ENCODE data around the gene NSDHL. TPM values are rescaled to one million over a fixed set of nuclear protein-coding genes. Genes with fewer than 3 reads are reported as not detected.
A peak's percentile ranks its signal among the peaks of the same experiment; 100 is the strongest.
"Not testable (repeated sequence)": the region's sequence is repeated elsewhere in the genome, so short reads cannot be mapped to it uniquely, and the experiment has no call there.

The NSDHL gene
- total RNA-seq, 1 experiment from 2014 or later, result 52.0 TPM

GRCh38 chrX:152907084-152907651 lies 76.3 kb downstream of the NSDHL start:
- Histone ChIP-seq H3K36me3 (ENCODE audit: insufficient read depth, low read length, poor library complexity, severe bottlenecking) (no peaks in the 10 kb centered on the region), H3K4me3 (ENCODE audit: low read depth, low read length, poor library complexity, severe bottlenecking) (no peak overlapping the region), H3K27ac (ENCODE audit: low read depth, low read length, poor library complexity, severe bottlenecking) (no peak overlapping the region), H3K9me3 (ENCODE audit: low read depth, low read length, poor library complexity, severe bottlenecking) (no peaks in the 10 kb centered on the region), H3K27me3 (replicated peaks; ENCODE audit: insufficient read depth, low read depth, low read length, poor library complexity) (no peaks in the 10 kb centered on the region), H3K4me1 (ENCODE audit: insufficient read depth, low read length, poor library complexity, severe bottlenecking) (no peaks in the 10 kb centered on the region)
- intact Hi-C loops (cut with micrococcal nuclease; ENCODE audit: unreplicated experiment), result no loop called here
- TF ChIP-seq EZH2 (IDR thresholded peaks at IDR 0.05; ENCODE audit: borderline replicate concordance, low read depth, low read length, poor library complexity, severe bottlenecking) (no peak), CTCF (conservative IDR thresholded peaks at IDR 0.05; ENCODE audit: low read depth, low read length) (no peak)
- no peak for DNase-seq (ENCODE audit: low spot score)
- ChIA-PET CTCF (no interaction called here), POLR2A (ENCODE audit: low non-redundant PET) (no interaction called here)
- no TSS peak for BruUV-seq (replicated peaks)

- ChIA-PET CTCF (no interaction called here), POLR2A (ENCODE audit: low non-redundant PET) (no interaction called here)
- H3K4me3 ChIP-seq (ENCODE audit: low read depth, low read length, poor library complexity, severe bottlenecking), result no peak overlapping the region
- no peak for DNase-seq (ENCODE audit: low spot score)
- no peaks in the 10 kb centered on the region for H3K4me1 ChIP-seq (ENCODE audit: insufficient read depth, low read length, poor library complexity, severe bottlenecking)
- no peak overlapping the region for H3K27ac ChIP-seq (ENCODE audit: low read depth, low read length, poor library complexity, severe bottlenecking)
- no TSS peak for BruUV-seq (replicated peaks)
- H3K9me3 ChIP-seq (ENCODE audit: low read depth, low read length, poor library complexity, severe bottlenecking), result no peaks in the 10 kb centered on the region
- H3K36me3 ChIP-seq (ENCODE audit: insufficient read depth, low read length, poor library complexity, severe bottlenecking), result no peaks in the 10 kb centered on the region
- TF ChIP-seq EZH2 (IDR thresholded peaks at IDR 0.05; ENCODE audit: borderline replicate concordance, low read depth, low read length, poor library complexity, severe bottlenecking) (no peak), CTCF (conservative IDR thresholded peaks at IDR 0.05; ENCODE audit: low read depth, low read length) (no peak)
- H3K27me3 ChIP-seq (replicated peaks; ENCODE audit: insufficient read depth, low read depth, low read length, poor library complexity), result no peaks in the 10 kb centered on the region
- intact Hi-C loops (cut with micrococcal nuclease; ENCODE audit: unreplicated experiment), result no loop called here
Measured at GRCh38 chrX:152908486-152908885, 77.6 kb downstream of the NSDHL start.

- BruUV-seq (replicated peaks); DNase-seq (ENCODE audit: low spot score); H3K4me1 ChIP-seq (ENCODE audit: insufficient read depth, low read length, poor library complexity, severe bottlenecking); CTCF ChIA-PET; H3K27ac ChIP-seq (ENCODE audit: low read depth, low read length, poor library complexity, severe bottlenecking); intact Hi-C loops (cut with micrococcal nuclease; ENCODE audit: unreplicated experiment); H3K36me3 ChIP-seq (ENCODE audit: insufficient read depth, low read length, poor library complexity, severe bottlenecking); H3K9me3 ChIP-seq (ENCODE audit: low read depth, low read length, poor library complexity, severe bottlenecking); H3K27me3 ChIP-seq (replicated peaks; ENCODE audit: insufficient read depth, low read depth, low read length, poor library complexity); H3K4me3 ChIP-seq (ENCODE audit: low read depth, low read length, poor library complexity, severe bottlenecking); POLR2A ChIA-PET (ENCODE audit: low non-redundant PET): not testable (repeated sequence)
Measured at GRCh38 chrX:152910018-152910417, 79.2 kb downstream of the NSDHL start.

- BruUV-seq (replicated peaks), result no TSS peak
- ChIA-PET CTCF (interaction anchor here (1.0 kb wide), 1 partner anchor 81 kb away, joined by 3 read pairs; the partner anchor contains the start of gene NSDHL), POLR2A (ENCODE audit: low non-redundant PET) (no interaction called here)
- Histone ChIP-seq H3K27ac (ENCODE audit: low read depth, low read length, poor library complexity, severe bottlenecking) (no peak overlapping the region), H3K9me3 (ENCODE audit: low read depth, low read length, poor library complexity, severe bottlenecking) (no peaks in the 10 kb centered on the region), H3K36me3 (ENCODE audit: insufficient read depth, low read length, poor library complexity, severe bottlenecking) (no peaks in the 10 kb centered on the region), H3K27me3 (replicated peaks; ENCODE audit: insufficient read depth, low read depth, low read length, poor library complexity) (no peaks in the 10 kb centered on the region), H3K4me3 (ENCODE audit: low read depth, low read length, poor library complexity, severe bottlenecking) (no peak overlapping the region), H3K4me1 (ENCODE audit: insufficient read depth, low read length, poor library complexity, severe bottlenecking) (no peaks in the 10 kb centered on the region)
- intact Hi-C loops (cut with micrococcal nuclease; ENCODE audit: unreplicated experiment), result no loop called here
- DNase-seq (ENCODE audit: low spot score), result peak; percentile 22
- TF ChIP-seq CTCF (conservative IDR thresholded peaks at IDR 0.05; ENCODE audit: low read depth, low read length), result peak; percentile 35; the same call in 1 of the 2 replicates
- no peak for TF ChIP-seq EZH2 (IDR thresholded peaks at IDR 0.05; ENCODE audit: borderline replicate concordance, low read depth, low read length, poor library complexity, severe bottlenecking)
Measured at GRCh38 chrX:152912106-152912505, 81.2 kb downstream of the NSDHL start.
